Activated T-cell treated with anti-CD3 and anti-CD28 coated beads, Interleukin-2, amount 50 U/mL, for 48 hours (primary cell): ENCODE data around the gene PPA1.
"Not testable (repeated sequence)": the region's sequence is repeated elsewhere in the genome, so short reads cannot be mapped to it uniquely, and the experiment has no call there.

Experiments
- DNase-seq, 2 experiments: peaks; one replicate each; pipeline ENCODE4 v3.0.0-alpha.2; 2020

PPA1 gene

DNA sequence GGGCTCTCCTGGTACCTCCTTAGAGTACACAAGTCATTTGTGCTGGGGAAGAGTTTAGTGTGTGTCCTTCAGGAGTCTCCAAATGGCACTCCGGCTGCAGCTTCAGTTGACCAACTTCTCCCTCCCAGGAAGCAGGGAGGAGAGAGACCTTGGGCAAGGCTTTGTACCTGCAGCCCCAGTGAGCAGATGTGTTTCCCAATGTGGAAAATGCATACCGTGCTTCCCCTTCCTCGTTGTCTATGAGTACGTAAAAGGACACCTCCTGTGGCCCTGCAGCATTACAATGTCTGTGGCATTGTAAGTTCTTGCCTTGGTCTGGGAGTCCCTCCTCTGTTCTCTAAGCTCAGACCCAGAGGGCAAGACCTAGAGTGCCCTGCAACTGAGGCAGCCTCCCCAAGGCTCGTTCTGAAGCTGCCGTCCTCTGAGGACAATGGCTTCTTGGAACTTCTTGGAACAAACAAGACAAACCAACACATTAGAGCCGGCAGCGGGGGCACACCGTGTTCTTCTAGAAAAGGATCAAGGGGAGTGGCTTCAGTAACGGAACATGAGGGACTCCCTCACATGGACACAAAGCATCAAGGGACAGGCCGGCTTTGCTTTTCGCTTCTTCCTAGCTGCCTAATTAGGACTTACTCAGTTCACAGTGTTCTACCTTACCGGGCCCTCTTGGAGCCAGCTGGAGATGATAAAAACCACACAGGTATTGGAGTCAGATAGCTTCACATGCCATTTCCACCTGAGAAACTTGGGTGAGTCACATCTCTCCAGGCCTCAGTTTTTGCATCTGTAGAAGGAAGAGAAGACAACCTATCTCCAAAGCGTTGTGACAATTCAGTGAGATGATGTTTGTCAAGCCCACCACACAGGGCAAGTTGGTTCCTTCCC, 20.9 kb upstream of the PPA1 start:
- no peak for DNase-seq

DNA sequence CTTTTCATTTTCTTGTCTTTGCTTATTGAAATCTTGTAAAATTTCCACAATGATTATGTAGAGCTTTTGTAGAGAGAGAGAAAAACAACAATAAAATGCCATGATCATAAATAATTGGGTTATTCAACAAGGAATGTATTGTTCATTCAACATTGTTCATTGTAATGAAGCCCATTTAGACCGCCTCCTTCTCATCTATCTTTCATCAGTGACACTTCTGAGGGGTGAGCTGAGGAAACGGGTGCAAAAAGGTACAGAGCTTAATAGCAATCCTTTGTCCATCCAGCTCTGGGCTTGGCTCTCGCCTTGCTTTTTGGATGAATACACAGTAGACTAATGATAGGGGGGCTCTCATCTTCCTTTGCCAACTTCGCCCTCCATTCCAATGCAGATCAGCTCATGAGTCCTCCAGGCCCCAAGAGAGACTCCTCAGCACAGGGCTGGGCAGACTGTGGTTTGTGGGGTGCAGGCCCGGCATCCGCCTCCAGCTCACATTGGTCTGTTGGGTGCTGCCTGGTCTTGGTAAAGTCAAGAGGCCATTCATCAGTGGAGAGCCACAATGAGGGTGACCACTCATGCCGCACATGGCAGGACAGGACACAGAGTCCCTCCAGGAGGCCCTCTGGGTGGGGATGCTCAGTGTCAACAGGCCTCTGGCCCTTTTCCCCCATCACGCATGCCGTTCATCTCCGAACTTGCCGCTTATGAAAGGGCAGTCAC, 17.9 kb upstream of the PPA1 start:
- DNase-seq, result no peak

- no peak for DNase-seq
Observed at GRCh38 chr10:70247360-70247759, 14.1 kb upstream of the PPA1 start.

DNA sequence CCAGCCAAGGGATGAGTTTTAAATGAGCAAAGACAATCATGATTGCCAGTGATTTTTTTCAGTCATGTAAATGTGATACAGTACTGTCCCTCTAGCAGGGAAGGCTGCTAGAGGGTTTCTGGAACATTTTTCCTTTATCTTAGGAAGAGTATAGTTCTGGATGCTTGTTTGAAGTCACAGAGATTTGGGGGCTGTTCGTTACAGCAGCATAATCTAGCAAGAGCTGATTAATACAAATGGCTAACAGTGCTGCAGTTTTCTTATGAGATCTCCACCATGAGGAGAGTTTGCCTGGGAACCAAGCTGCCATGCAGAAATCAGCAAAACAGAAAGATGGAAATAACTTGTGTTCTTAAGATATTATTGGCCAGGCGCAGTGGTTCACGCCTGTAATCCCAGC, 7.9 kb upstream of the PPA1 start:
- DNase-seq, result no peak

- not testable (repeated sequence) for DNase-seq
Observed at GRCh38 chr10:70239986-70240385, 6.8 kb upstream of the PPA1 start.

GRCh38 chr10:70239077-70239976, 6.1 kb upstream of the PPA1 start:
- not testable (repeated sequence) for DNase-seq

- not testable (repeated sequence) for DNase-seq
Observed at GRCh38 chr10:70237958-70238536, 4.8 kb upstream of the PPA1 start.

DNA sequence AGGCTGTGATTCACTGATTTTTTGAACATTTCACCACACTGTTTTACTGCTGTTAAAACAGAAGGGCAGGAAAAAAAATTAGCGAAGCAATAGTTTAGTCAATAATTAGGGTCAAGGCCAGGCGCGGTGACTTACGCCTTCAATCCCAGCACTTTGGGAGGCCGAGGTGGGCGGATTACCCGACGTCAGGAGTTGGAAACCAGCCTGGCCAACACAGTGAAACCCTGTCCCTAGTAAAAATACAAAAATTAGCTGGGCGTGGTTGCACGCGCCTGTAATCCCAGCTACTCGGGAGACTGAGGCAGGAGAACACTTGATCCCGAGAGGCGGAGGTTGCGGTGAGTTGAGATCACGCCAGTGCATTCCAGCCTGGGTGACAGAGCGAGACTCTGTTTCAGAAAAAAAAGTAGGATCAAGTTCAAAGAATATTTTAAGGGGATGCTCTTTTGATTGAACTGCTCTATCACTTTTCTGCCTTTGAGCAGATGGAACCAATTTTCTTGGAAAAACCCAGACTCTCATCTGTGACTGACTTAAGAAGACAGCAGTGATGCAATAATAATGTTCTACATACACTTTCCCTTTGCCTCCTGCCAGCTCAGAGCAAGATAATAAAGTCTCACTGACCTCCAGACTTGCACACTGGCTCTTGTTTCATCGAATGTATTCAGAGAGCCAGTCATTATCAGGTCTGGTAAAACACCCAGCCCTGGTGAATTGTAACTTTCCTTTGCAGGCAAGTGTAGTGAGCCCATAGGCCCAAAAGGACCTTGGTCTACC, 1.6 kb upstream of the PPA1 start:
- no peak for DNase-seq

GRCh38 chr10:70233939-70234300, 691 bp upstream of the PPA1 start:
- no peak for DNase-seq

DNA sequence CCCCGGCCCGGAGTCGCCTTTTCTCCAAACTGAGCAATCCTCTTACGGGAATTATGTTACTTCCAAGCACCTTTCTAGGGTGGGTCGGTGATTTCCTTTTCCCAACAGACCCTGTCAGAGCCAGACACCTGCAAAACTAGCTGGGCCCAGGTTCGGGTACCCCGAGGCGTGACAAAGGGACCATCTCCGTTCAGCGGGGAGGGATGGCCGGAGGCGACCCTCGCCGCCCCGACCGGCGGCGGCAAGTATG, 445 bp downstream of the PPA1 start:
- DNase-seq, result no peak

DNA sequence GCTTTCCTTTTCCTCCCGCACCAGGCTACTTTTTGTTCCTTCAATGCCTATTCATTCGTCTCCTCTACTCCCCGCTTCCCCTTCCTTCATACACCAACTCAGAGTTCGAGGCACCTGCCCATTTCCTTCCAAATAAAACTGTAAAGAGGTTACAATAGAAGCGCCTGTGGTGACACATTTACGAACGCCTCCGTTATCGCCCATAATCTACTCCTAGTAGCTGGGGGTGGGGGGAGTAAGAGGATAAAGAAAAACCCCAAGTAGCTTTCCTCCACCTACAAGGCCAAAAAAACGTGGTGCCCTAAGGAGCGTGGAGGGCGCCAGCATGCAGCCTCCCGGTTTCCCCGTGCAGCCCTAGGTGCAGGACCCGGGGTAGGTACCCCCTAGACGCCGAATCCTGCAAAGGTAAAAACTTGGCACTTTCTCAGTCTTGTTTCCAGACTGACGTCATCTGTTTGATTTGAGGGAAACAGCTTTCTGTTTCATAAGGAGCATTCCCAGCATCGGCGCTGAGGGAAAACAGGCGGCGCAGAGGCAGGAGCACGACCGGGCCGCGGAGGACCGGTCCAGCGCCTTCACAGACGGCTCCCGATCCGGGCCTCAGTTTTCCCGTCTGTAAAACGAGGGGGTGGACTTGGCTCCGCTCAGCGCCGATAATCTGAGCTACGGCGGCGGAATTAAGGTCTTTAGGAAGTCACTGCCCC, 922 bp downstream of the PPA1 start:
- peak; percentile 67 to 70 for DNase-seq

GRCh38 chr10:70228491-70228890, 4.7 kb downstream of the PPA1 start:
- no peak for DNase-seq

GRCh38 chr10:70227548-70228320, 5.5 kb downstream of the PPA1 start:
- no peak for DNase-seq

- no peak for DNase-seq
Observed at GRCh38 chr10:70223728-70224127, 9.5 kb downstream of the PPA1 start.

- DNase-seq, result not testable (repeated sequence)
Observed at GRCh38 chr10:70222811-70223447, 10.3 kb downstream of the PPA1 start.

GRCh38 chr10:70222340-70222794, 10.9 kb downstream of the PPA1 start:
- DNase-seq, result no peak

GRCh38 chr10:70221030-70221429, 12.2 kb downstream of the PPA1 start:
- no peak for DNase-seq

DNA sequence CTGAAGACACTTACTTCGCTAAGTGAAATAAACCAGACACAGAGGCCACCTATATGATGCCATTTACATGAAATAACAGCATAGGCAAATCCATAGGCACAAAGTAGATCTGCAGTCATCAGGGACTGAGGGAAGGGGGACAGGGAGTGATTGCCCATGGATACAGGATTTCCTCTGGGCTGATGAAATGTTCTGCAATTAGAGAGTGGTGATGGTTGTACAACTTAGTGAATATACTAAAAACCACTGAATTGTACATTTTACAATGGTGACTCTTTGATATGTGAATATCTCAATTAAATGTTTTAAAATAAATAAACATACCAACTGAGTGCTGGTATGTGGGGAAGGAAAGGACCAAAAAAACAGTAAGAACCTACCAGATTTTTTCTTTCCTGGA, 20.4 kb downstream of the PPA1 start:
- DNase-seq, result no peak

DNA sequence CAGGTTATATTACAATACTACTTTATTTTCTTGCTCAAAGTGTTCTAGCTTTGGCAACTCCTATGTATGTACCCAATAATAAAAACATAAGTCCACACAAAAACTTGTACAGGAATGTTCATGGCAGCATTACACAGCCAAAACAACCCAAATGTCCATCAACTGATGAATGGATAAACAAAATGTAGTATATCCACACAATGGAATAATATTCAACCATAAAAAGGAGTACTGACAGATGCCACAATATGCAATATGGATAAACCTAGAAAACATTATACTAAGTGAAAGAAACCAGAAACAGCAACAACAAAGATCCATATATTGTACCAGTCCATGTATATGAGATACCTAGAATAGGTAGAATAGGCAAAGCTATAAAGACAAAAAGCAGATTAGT, 21.0 kb downstream of the PPA1 start:
- DNase-seq, result no peak

DNA sequence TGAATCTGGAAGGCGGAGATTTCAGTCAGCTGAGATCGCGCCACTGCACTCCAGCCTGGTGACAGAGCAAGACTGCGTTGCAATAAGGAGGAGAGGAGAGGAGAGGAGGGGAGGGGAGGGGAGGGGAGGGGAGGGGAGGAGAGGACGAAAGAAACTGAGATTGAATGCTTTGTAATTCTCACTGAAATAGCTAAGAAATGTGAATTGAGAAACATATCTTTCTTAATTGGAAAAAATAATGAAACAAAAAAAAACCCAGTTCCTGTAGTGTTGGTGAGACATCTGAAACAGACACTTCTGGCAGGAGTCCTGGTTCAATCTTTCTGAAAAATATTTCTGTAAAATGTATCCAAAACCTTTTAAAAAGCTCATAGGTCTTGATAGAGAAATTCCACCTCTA, 26.5 kb downstream of the PPA1 start:
- DNase-seq, result no peak
